ENCODE measurements around the gene SH3BP1.

DNA sequence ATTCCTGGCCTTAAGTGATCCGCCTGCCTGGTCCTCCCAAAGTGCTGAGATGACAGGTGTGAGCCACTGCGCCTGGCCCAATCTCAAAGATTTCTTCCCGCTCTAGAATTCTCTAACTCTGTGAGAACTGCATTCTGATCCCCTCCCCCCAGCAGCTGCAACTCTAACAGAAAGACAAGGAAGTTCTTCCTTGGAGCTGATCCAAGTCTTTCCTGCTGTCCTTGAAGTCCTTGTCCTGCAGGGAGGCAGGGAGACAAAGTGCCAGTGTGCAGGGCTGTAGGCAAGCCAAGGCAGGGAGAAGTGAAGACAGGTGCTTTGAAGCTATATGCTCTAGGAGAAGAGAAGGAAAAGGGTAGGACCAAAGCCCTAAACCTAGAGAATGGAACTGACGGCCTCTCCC lies 40.3 kb upstream of the SH3BP1 start:
- TF ChIP-seq EZH2 (IDR thresholded peaks at IDR 0.05; ENCODE audit: borderline replicate concordance, low read depth, low read length, poor library complexity, severe bottlenecking) = no peak
- TF ChIP-seq, protein P1, sequence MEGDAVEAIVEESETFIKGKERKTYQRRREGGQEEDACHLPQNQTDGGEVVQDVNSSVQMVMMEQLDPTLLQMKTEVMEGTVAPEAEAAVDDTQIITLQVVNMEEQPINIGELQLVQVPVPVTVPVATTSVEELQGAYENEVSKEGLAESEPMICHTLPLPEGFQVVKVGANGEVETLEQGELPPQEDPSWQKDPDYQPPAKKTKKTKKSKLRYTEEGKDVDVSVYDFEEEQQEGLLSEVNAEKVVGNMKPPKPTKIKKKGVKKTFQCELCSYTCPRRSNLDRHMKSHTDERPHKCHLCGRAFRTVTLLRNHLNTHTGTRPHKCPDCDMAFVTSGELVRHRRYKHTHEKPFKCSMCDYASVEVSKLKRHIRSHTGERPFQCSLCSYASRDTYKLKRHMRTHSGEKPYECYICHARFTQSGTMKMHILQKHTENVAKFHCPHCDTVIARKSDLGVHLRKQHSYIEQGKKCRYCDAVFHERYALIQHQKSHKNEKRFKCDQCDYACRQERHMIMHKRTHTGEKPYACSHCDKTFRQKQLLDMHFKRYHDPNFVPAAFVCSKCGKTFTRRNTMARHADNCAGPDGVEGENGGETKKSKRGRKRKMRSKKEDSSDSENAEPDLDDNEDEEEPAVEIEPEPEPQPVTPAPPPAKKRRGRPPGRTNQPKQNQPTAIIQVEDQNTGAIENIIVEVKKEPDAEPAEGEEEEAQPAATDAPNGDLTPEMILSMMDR (conservative IDR thresholded peaks at IDR 0.05; ENCODE audit: low read depth, low read length) = no peak
